ENCODE results near the gene RNU1-4.
"Not testable (repeated sequence)": the region's sequence is repeated elsewhere in the genome, so short reads cannot be mapped to it uniquely, and the experiment has no call there.

The RNU1-4 gene

DNA sequence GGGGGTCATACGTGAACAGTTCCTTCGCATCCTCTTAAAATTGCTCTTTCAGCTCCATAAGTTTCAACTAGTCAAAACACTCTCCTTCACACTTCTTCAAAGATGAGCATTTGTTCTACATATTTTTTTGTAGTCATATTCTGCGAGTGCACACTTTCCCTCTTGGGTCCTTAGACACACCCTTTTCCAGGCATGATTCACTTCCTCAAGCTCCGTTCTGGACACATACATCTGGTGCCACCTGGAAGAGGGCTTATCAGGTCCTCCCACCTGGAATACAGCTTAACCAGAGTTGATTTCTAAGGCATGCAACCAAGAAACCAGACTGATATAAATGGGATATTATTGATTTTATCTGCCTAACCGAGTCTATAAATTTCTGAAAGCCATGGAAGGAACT, 47.4 kb downstream of the RNU1-4 start:
- H3K4me3 Mint-ChIP-seq; H3K9me3 Mint-ChIP-seq; H3K27ac Mint-ChIP-seq; ATAC-seq; H3K36me3 Mint-ChIP-seq; H3K4me1 Mint-ChIP-seq; DNase-seq (ENCODE audit: low spot score in 2 of 2): not testable (repeated sequence)

All from stimulated activated effector memory CD8-positive, alpha-beta T cell treated with anti-CD3 and anti-CD28 coated beads, Interleukin-12 subunit alpha, Interleukin-12 subunit beta, amount 100 ng/mL, for 72 hours (primary cell).